HS-27A (cell line): Measurements from ENCODE around the gene MT1HL1.
"Not testable (repeated sequence)": the region's sequence is repeated elsewhere in the genome, so short reads cannot be mapped to it uniquely, and the experiment has no call there.

Experiments
- DNase-seq: peaks from one replicate; pipeline ENCODE4 v3.0.0-alpha.2; 2012; ENCODE audit warnings: low read depth, missing footprints

MT1HL1 gene

GRCh38 chr1:237016626-237017025 is 12.4 kb upstream of the MT1HL1 start:
- no peak for DNase-seq

- DNase-seq, result no peak
Observed at GRCh38 chr1:237013608-237014007, 9.4 kb upstream of the MT1HL1 start.

GRCh38 chr1:237012788-237013383 is 8.6 kb upstream of the MT1HL1 start:
- no peak for DNase-seq

GRCh38 chr1:237012361-237012760 is 8.1 kb upstream of the MT1HL1 start:
- no peak for DNase-seq

- DNase-seq, result no peak
Observed at GRCh38 chr1:237011432-237011831, 7.2 kb upstream of the MT1HL1 start.

GRCh38 chr1:237009611-237010010 is 5.4 kb upstream of the MT1HL1 start:
- no peak for DNase-seq

GRCh38 chr1:237007147-237007881 is 3.1 kb upstream of the MT1HL1 start:
- no peak for DNase-seq

- DNase-seq, result no peak
Observed at GRCh38 chr1:237005674-237006073, 1.4 kb upstream of the MT1HL1 start.

GRCh38 chr1:237003516-237003915 is 725 bp downstream of the MT1HL1 start:
- no peak for DNase-seq

GRCh38 chr1:237000191-237000590 is 4.0 kb downstream of the MT1HL1 start:
- no peak for DNase-seq

- no peak for DNase-seq
Observed at GRCh38 chr1:236998546-236998945, 5.7 kb downstream of the MT1HL1 start.

GRCh38 chr1:236997882-236998281 is 6.4 kb downstream of the MT1HL1 start:
- no peak for DNase-seq

GRCh38 chr1:236997361-236997760 is 6.9 kb downstream of the MT1HL1 start:
- DNase-seq, result no peak

- no peak for DNase-seq
Observed at GRCh38 chr1:236994450-236994849, 9.8 kb downstream of the MT1HL1 start.

- DNase-seq, result no peak
Observed at GRCh38 chr1:236992449-236992848, 11.8 kb downstream of the MT1HL1 start.

- DNase-seq, result no peak
Observed at GRCh38 chr1:236990052-236990445, 14.2 kb downstream of the MT1HL1 start.

- DNase-seq, result no peak
Observed at GRCh38 chr1:236989290-236990051, 14.8 kb downstream of the MT1HL1 start.

- no peak for DNase-seq
Observed at GRCh38 chr1:236983818-236984217, 20.4 kb downstream of the MT1HL1 start.

- DNase-seq, result no peak
Observed at GRCh38 chr1:236982380-236982779, 21.9 kb downstream of the MT1HL1 start.

- not testable (repeated sequence) for DNase-seq
Observed at GRCh38 chr1:236981431-236981830, 22.8 kb downstream of the MT1HL1 start.

GRCh38 chr1:236980673-236981072 is 23.6 kb downstream of the MT1HL1 start:
- DNase-seq, result no peak

- no peak for DNase-seq
Observed at GRCh38 chr1:236979149-236979900, 24.9 kb downstream of the MT1HL1 start.
